ENCODE results near the gene NOL6.
"Not testable (repeated sequence)": the region's sequence is repeated elsewhere in the genome, so short reads cannot be mapped to it uniquely, and the experiment has no call there.

NOL6 gene

DNA sequence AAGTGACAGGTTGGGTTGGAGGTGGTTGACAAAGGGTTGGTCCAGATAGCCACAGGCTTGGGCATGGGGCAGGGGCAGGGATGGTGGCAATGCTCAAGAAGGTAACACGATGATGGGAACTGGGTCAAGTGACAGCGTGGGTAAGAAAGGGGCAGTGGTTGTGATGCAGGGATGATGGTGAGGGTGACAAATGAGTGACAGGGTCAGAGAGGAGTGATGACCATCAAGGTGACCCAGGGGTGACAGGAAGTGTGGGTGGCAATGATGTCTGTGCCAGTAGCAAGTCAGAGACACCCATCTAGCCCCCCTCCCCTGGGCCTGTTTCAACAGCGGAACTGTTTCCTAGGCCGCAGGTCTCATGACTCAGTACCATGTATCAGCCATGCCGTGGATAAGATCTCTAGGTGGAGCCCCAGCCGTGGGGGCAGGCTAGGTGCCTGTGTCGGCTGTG lies 46.9 kb downstream of the NOL6 start:
- FAIRE-seq, result no peak

DNA sequence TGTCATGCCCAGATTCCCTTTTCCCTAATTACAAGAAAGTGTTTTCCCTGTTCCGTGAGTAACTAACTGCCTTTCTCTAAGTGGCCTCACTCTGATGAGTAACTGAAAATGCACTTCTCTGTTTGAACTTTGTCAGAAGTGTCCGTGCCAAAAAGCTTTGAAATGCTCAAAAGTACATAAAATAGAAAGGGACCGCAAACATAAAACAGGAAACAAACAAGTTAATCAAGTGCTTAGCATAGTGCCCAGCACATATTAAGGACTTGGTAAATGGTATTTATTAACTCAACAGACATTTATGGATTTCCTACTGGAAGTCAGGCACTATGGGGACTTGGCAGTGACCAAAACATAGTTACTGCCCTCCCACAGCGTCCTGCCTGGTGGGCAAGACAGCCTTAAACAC lies 48.6 kb downstream of the NOL6 start:
- no peak for FAIRE-seq

DNA sequence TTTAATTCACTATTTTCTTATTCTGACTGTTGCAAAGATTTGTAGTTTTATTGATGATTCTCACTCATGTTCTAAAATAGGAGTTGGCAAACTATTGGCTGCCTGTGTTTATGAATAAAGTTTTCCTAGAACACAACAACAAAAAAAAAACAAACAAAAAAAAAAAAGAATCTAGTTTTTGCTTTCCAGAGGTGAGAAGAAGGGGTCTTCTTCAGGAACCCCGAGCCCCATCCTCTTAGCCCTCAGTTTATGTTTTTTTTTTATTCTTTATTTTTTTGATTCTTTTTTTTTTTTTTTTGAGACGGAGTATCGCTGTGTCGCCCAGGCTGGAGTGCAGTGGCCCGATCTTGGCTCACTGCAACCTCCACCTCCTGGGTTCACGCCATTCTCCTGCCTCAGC lies 49.2 kb downstream of the NOL6 start:
- not testable (repeated sequence) for FAIRE-seq

DNA sequence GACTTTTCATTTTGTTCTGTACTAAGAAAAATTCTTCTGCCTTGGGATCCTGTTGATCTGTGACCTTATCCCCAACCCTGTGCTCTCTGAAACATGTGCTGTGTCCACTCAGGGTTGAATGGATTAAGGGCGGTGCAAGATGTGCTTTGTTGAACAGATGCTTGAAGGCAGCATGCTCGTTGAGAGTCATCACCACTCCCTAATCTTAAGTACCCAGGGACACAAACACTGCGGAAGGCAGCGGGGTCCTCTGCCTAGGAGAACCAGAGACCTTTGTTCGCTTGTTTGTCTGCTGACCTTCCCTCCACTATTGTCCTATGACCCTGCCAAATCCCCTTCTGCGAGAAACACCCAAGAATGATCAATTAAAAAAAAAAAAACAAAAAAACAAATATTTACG lies 49.7 kb downstream of the NOL6 start:
- FAIRE-seq, result not testable (repeated sequence)

DNA sequence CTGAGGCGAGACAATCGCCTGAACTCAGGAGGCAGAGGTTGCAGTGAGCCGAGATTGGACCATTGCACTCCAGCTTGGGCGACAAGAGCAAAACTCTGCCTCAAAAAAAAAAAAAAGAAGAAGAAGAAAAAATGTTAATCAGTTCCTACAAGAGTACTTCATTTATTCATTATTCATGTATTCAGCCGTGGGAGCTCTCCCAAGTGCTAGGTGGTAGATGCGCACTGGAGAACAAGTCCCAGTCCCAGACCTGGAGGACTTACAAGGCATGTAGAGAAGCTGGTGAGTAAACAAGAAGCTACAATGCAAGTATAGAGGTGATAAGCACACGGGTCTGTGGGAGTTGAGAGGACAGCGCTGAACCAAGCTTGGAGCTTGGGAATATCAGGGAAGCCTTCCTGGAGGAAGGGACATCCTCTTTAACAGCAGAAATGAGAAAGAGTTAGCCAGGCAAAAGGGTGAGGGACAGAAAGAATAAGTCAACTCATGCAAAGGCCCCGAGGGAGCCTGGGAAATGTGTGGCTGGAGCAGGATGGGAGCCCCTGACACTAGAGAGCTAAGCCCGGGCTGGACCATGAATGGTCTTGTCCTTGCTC lies 53.9 kb downstream of the NOL6 start:
- no peak for FAIRE-seq

DNA sequence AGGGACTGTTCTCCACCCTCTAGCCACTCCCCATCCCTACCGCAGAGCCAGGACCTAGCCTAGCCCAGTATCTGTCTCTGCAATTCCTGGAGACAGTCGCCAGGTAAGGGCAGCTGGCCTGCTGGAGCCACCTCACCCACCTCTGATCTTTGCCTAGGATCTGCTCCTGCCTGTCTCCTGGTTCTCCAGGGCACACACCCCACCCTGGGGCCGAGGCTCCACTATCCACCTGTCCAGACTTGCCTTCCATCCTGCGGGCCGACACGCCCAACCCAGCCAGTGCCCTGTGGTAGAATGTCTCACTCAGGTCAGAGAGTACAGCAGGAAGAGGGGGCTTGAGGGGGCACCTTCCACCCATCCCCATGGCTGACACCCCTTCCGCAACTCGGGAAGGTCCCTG lies 55.6 kb downstream of the NOL6 start:
- FAIRE-seq, result no peak

DNA sequence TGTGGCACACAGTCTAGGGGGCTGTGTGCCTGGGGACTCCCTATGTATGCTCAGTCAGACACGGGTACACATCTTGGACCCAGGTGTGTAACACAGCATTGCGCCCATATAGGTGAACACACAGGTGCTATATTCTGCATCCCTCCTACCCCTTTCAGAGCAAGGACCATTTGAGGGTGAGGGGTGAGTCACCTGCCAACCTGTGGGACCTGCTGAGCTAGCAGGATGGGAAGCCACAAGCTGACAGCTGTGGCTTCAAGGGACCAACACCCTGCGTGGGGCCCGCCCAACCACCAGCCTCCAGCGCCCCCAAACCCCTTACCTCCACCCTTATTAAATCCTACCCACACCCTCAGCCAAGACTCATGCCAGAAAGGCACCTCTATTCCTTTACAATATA lies 56.7 kb downstream of the NOL6 start:
- FAIRE-seq, result no peak

DNA sequence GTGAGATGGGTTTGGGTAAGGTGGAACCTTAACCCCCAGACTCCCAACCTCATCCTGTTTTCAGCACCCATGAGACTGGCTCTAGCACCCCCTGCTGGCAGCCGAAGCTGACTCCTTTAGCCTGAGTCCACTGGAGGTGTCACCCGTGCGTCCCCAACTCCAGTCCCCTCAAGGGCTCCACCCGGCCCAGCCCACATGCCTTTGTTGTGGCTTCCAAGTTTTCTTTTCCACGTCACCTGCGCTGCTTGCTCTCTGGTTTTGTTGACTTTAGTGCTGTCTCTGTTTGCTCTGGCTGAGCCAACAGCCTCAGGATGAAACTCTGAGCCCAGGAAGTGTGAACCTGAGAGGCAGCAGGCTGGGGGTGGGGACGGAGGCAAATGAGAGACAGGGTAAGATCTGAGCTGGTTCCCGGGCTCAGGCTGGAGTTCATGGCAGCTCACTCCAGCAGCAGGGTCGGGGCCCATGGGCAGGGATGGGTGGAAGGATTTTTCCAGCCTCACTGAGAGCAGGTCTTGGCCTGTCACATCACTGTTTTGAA lies 58.2 kb downstream of the NOL6 start:
- FAIRE-seq, result no peak

DNA sequence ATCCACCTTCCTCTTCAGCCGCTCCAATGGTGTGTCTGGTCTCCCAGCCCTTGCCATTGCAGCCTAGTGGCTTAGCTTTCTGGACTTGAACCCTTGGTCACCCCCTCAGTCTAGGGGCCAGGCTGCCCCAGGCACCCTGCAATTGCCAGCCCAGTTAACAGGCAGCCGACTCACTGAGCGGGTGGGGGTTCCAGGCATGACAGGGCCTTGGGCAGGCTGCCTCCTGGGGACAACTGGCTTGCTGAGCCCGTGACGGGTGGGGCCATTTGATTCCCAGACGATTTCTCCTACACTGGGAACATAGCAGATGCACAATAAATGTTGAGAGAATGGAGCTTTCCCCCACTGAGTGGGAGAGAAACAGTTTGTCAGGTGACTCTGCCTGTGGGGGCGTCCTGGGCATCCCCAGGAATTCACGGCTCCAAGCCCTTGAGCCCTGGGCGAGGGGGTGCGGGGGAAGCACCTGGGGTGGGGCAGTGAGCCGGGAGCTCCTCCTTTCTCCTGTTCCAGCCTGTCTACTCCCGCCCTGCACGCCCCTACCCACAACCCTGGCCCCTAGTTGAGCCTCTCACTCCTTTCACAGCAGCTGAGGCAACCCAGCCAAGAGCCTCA lies 58.7 kb downstream of the NOL6 start:
- no peak for FAIRE-seq

DNA sequence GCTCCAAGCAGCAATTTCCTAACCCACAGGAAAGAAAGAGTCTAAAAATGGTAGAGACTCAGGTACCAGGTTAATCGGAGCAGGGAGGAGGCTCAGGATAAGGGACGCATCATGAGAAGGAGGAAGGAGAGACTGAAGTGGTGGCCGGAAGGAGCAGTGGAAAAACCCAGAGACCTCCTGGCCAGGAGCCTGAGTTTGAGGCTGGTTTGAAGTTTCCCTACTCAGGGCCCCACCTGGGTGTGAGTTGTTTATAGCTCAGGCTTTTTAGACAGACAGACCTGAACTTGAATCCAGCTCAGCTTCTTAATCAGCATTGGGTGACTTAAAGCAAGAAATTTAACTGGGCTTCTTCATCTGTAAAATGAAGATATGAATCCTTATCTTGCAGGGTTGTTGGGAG lies 59.5 kb downstream of the NOL6 start:
- FAIRE-seq, result no peak

Measured in A204.1 (cell line).